ENCODE results near the gene PDZRN3. TPM values are rescaled to one million over a fixed set of nuclear protein-coding genes. Genes with fewer than 3 reads are reported as not detected.
A peak's percentile ranks its signal among the peaks of the same experiment; 100 is the strongest.

The PDZRN3 gene
- total and polyA plus RNA-seq, 12 donors: 17.7 to 143 (median 74.6) TPM

DNA sequence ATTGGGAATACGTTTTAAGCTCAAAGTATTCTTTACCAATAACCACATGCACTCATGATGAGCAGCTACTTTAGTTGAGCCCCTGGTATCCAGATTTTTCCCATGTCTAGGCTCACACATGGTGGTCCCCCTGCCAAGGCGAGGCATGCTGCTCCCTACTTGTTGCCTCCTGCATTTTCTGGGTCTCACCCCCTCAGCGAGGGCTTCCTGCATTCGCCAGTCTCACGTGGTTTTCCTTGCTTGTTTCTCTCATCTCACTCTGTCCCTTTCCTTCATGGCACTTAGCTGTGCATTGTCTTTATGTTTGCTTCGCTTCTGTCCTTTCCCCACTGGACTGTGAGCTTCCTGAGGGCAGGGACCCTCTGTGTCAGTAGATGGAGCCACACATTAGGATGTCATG lies 99.2 kb downstream of the PDZRN3 start:
- peaks cover 6 to 55% (median 19%) of the 10 kb centered on the region in 9 donors for H3K4me1 ChIP-seq
- no peaks in the 10 kb centered on the region for H3K27me3 ChIP-seq
- no peaks in the 10 kb centered on the region for H3K36me3 ChIP-seq
- H3K9me3 ChIP-seq: peaks cover 0 to 9% (median 0%) of the 10 kb centered on the region in 11 donors
- WGBS, 2 donors: 74 to 80% methylated on average over 6 of the region's 6 CpGs
- intact Hi-C loops (cut with DNase I): no loop called here
- no peak overlapping the region for H3K4me3 ChIP-seq
- DNase-seq (no peak), ATAC-seq (no peak)
- TF ChIP-seq, protein P1, sequence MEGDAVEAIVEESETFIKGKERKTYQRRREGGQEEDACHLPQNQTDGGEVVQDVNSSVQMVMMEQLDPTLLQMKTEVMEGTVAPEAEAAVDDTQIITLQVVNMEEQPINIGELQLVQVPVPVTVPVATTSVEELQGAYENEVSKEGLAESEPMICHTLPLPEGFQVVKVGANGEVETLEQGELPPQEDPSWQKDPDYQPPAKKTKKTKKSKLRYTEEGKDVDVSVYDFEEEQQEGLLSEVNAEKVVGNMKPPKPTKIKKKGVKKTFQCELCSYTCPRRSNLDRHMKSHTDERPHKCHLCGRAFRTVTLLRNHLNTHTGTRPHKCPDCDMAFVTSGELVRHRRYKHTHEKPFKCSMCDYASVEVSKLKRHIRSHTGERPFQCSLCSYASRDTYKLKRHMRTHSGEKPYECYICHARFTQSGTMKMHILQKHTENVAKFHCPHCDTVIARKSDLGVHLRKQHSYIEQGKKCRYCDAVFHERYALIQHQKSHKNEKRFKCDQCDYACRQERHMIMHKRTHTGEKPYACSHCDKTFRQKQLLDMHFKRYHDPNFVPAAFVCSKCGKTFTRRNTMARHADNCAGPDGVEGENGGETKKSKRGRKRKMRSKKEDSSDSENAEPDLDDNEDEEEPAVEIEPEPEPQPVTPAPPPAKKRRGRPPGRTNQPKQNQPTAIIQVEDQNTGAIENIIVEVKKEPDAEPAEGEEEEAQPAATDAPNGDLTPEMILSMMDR (IDR thresholded peaks at IDR 0.05): no peak
- H3K27ac ChIP-seq: no peak overlapping the region

DNA sequence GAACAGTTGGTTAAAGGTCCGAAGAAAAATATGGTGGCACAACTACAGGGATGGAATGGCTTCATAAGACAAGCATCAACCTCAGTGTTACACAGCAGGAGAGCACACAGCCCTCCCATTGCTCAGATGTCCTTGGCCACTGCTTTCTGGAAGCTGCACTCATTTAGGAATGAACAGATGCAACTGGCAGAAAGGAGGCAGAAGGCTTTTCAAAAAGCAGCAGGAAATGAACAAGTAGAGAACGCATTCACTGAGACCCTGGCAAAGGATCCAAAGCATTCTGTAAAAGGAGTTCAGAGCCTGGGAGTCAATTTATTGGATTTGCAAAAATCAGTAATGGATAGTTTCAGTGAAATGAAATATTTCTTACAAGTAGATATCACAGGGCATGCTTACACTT lies 101.1 kb downstream of the PDZRN3 start:
- WGBS, 2 donors: 64% methylated on average over 2 of the region's 2 CpGs
- ATAC-seq (no peak), DNase-seq (no peak)
- intact Hi-C loops (cut with DNase I): loop anchor here in 2 of 10 donors (5.0 kb wide), 2 partner anchors 104 to 324 kb away; no protein-coding TSS in a partner anchor
- no peaks in the 10 kb centered on the region for H3K27me3 ChIP-seq
- H3K9me3 ChIP-seq: peaks cover 0 to 9% (median 0%) of the 10 kb centered on the region in 11 donors
- peak overlapping the region in 1 of 10 donors; percentile 27 for H3K27ac ChIP-seq
- no peak overlapping the region for H3K4me3 ChIP-seq
- no peaks in the 10 kb centered on the region for H3K36me3 ChIP-seq
- TF ChIP-seq, protein P1 (IDR thresholded peaks at IDR 0.05): no peak
- H3K4me1 ChIP-seq: peaks cover 5 to 46% (median 25%) of the 10 kb centered on the region in 9 donors

DNA sequence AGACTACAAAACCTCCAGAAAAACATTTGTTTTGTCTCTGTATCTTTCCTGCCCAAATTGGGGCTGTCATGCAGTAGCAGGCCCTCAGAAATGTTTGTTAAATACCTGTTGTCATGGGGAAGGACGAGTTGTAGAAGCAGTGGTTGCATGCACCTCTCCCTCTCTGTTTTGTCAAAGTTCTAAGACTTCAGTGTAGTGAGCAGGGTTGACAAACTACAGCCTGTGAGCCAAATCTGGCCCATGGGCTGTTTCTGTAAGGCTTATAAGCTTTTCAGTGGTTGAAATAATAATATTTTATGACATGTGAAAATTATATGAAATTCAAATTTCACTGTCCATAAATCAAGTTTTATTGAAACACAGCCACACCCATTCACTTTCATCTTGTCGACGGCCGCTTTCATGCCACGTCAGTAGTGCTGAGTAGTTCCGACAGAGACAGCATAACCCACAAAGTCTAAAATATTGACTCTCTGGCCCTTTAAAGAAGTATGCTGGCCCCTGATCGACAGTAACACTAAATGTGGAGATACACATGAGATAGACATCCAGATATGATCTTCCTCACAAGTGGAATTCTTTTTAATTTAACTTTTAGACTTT lies 102.9 kb downstream of the PDZRN3 start:
- TF ChIP-seq, protein P1 (IDR thresholded peaks at IDR 0.05): no peak
- WGBS, 2 donors: 59 to 65% methylated on average over 7 of the region's 7 CpGs
- ATAC-seq (no peak), DNase-seq (no peak)
- Histone ChIP-seq H3K36me3 (no peaks in the 10 kb centered on the region), H3K9me3 (peaks cover 0 to 9% (median 0%) of the 10 kb centered on the region in 11 donors), H3K4me3 (no peak overlapping the region), H3K4me1 (peaks cover 7 to 48% (median 29%) of the 10 kb centered on the region in 9 donors), H3K27ac (peak overlapping the region in 5 of 10 donors; percentile 32 to 62 (median 58)), H3K27me3 (no peaks in the 10 kb centered on the region)
- intact Hi-C loops (cut with DNase I): loop anchor here in 2 of 10 donors (5.0 kb wide), 2 partner anchors 105 to 325 kb away; no protein-coding TSS in a partner anchor

DNA sequence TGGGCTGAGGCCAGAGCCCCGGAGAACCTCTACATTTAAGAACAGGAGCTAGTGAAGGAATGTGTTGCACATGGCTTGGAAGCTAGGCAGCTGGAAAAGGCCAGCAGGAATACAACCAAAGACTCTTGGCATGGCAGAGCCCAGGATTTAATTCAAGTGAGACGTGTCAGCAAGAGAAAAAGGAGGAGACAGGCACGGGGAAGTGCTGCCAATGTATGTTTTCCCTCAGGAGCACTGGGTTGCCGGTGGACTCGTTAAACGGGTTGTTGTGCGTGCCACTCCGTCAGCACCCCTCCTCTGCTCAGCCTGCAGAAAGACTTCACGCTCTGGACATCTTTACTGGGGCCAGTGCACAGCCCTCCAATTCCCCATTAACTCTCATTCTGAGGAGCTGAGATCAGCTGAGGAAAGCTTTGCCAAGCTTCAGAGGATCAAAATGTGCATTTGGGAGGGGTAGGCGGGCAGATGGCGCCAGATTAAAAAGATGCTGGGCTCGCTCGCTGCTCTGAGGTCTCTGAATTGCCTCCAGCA lies 103.7 kb downstream of the PDZRN3 start:
- DNase-seq: peak in 1 of 2 donors; percentile 19
- Histone ChIP-seq H3K36me3 (no peaks in the 10 kb centered on the region), H3K4me3 (peak overlapping the region in 3 of 10 donors; percentile 13 to 16 (median 15)), H3K9me3 (peaks cover 0 to 9% (median 0%) of the 10 kb centered on the region in 11 donors), H3K27me3 (no peaks in the 10 kb centered on the region), H3K4me1 (peaks cover 7 to 55% (median 32%) of the 10 kb centered on the region in 9 donors), H3K27ac (peak overlapping the region in 8 of 10 donors; percentile 32 to 62 (median 55))
- TF ChIP-seq, protein P1 (IDR thresholded peaks at IDR 0.05): no peak
- WGBS, 2 donors: 25 to 45% methylated on average over 13 of the region's 13 CpGs
- ATAC-seq: peak; percentile 33 to 74 (median 64)
- intact Hi-C loops (cut with DNase I): loop anchor here in 2 of 10 donors (5.0 kb wide), 2 partner anchors 106 to 326 kb away; no protein-coding TSS in a partner anchor
